Stimulated activated CD4-positive, alpha-beta T cell treated with anti-CD3 and anti-CD28 coated beads, Interleukin-1b, Interleukin-23, amount 100 ng/mL, for 48 hours (primary cell): Measurements from ENCODE around the gene SLC17A7.

Experiments
- DNase-seq: peaks from one replicate; pipeline ENCODE4 v3.0.0-alpha.2; 2020

Gene SLC17A7

GRCh38 chr19:49425922-49426592, 15.3 kb downstream of the SLC17A7 start:
- peak; percentile 49 for DNase-seq

GRCh38 chr19:49425178-49425577, 16.1 kb downstream of the SLC17A7 start, which contains the start of gene GFY:
Gene GFY, plus strand, starts transcription at chr19:49425388. Its CDS starts 1,043 bp downstream, at chr19:49426431.
- DNase-seq: no peak

GRCh38 chr19:49423985-49424303, 17.4 kb downstream of the SLC17A7 start:
- no peak for DNase-seq

- no peak for DNase-seq
Measured at GRCh38 chr19:49423071-49423984, 18.0 kb downstream of the SLC17A7 start, which contains the start of gene PTH2. Gene PTH2, minus strand, starts transcription at chr19:49423441. Its CDS starts 102 bp downstream, at chr19:49423339.

GRCh38 chr19:49422407-49423070, 18.8 kb downstream of the SLC17A7 start:
- peak; percentile 46 for DNase-seq

GRCh38 chr19:49421878-49422202, 19.5 kb downstream of the SLC17A7 start:
- no peak for DNase-seq

GRCh38 chr19:49421039-49421877, 20.1 kb downstream of the SLC17A7 start:
- DNase-seq: peak; percentile 54

GRCh38 chr19:49420227-49420626, 21.1 kb downstream of the SLC17A7 start:
- DNase-seq: no peak

- DNase-seq: no peak
Measured at GRCh38 chr19:49419173-49419572, 22.2 kb downstream of the SLC17A7 start.

- no peak for DNase-seq
Measured at GRCh38 chr19:49418511-49418910, 22.8 kb downstream of the SLC17A7 start.

GRCh38 chr19:49417088-49417487, 24.2 kb downstream of the SLC17A7 start:
- no peak for DNase-seq

GRCh38 chr19:49415810-49416200, 25.5 kb downstream of the SLC17A7 start:
- no peak for DNase-seq

GRCh38 chr19:49415102-49415809, 26.1 kb downstream of the SLC17A7 start:
- no peak for DNase-seq

GRCh38 chr19:49414256-49414655, 27.1 kb downstream of the SLC17A7 start:
- no peak for DNase-seq

GRCh38 chr19:49413348-49413747, 28.0 kb downstream of the SLC17A7 start:
- DNase-seq: no peak

GRCh38 chr19:49411681-49412326, 29.5 kb downstream of the SLC17A7 start:
- no peak for DNase-seq

GRCh38 chr19:49409441-49410029, 31.8 kb downstream of the SLC17A7 start:
- DNase-seq: no peak

- DNase-seq: no peak
Measured at GRCh38 chr19:49408816-49409440, 32.4 kb downstream of the SLC17A7 start.

- no peak for DNase-seq
Measured at GRCh38 chr19:49407482-49408015, 33.8 kb downstream of the SLC17A7 start.

- no peak for DNase-seq
Measured at GRCh38 chr19:49407079-49407478, 34.2 kb downstream of the SLC17A7 start.
